ENCODE data around the gene CFAP97D1. TPM values are rescaled to one million over a fixed set of nuclear protein-coding genes. Genes with fewer than 3 reads are reported as not detected.

Gene CFAP97D1
- total RNA-seq, 1 donor from 2014 or later: 0.16 TPM

GRCh38 chr17:43800736-43801135 lies 20.5 kb downstream of the CFAP97D1 start:
- Mint-ChIP-seq H3K4me3 (ENCODE audit: unreplicated experiment) (no peak overlapping the region), H3K27ac (ENCODE audit: unreplicated experiment) (no peak overlapping the region), H3K36me3 (ENCODE audit: low read depth, unreplicated experiment) (peaks cover 6% of the 10 kb centered on the region), H3K27me3 (ENCODE audit: low read depth, unreplicated experiment) (peaks cover 4% of the 10 kb centered on the region), H3K9me3 (ENCODE audit: unreplicated experiment) (peaks cover 15% of the 10 kb centered on the region), H3K4me1 (ENCODE audit: low read depth, unreplicated experiment) (peaks cover 2% of the 10 kb centered on the region)
- FAIRE-seq (no peak), DNase-seq (ENCODE audit: low read depth) (no peak)
- no peak overlapping the region for H3K4me2 ChIP-seq (ENCODE audit: low read length)
- TF ChIP-seq EZH2 (IDR thresholded peaks at IDR 0.05; ENCODE audit: insufficient read depth, low read length) (no peak), CTCF (IDR thresholded peaks at IDR 0.05; ENCODE audit: insufficient read depth, low read depth, low read length) (no peak)
- H2AFZ ChIP-seq (ENCODE audit: low read depth, low read length): no peak overlapping the region
- peaks cover 4% of the 10 kb centered on the region for H3K36me3 ChIP-seq (ENCODE audit: insufficient read depth, low read length)
- no peaks in the 10 kb centered on the region for H3K79me2 ChIP-seq (ENCODE audit: insufficient read depth, low read length)
- H3K9me3 ChIP-seq (ENCODE audit: insufficient read depth, low read depth, low read length): no peaks in the 10 kb centered on the region
- no peak overlapping the region for H3K9ac ChIP-seq (ENCODE audit: low read length)
- H4K20me1 ChIP-seq (ENCODE audit: insufficient read depth, low read length): no peaks in the 10 kb centered on the region
- peaks cover 4% of the 10 kb centered on the region for H3K4me1 ChIP-seq (ENCODE audit: insufficient read depth, low read length)
- no peak overlapping the region for H3K4me3 ChIP-seq (ENCODE audit: insufficient read depth, low read depth, low read length)
- H3K27me3 ChIP-seq (ENCODE audit: insufficient read depth, low read length): no peaks in the 10 kb centered on the region
- no peak overlapping the region for H3K27ac ChIP-seq (ENCODE audit: low read depth, low read length)

GRCh38 chr17:43801844-43802243 lies 21.6 kb downstream of the CFAP97D1 start:
- FAIRE-seq (peak; percentile 62), DNase-seq (ENCODE audit: low read depth) (no peak)
- H3K9ac ChIP-seq (ENCODE audit: low read length): no peak overlapping the region
- H3K9me3 ChIP-seq (ENCODE audit: insufficient read depth, low read depth, low read length): no peaks in the 10 kb centered on the region
- H3K4me3 ChIP-seq (ENCODE audit: insufficient read depth, low read depth, low read length): no peak overlapping the region
- Mint-ChIP-seq H3K36me3 (ENCODE audit: low read depth, unreplicated experiment) (peaks cover 6% of the 10 kb centered on the region), H3K9me3 (ENCODE audit: unreplicated experiment) (peaks cover 10% of the 10 kb centered on the region), H3K4me3 (ENCODE audit: unreplicated experiment) (no peak overlapping the region), H3K4me1 (ENCODE audit: low read depth, unreplicated experiment) (peaks cover 2% of the 10 kb centered on the region), H3K27ac (ENCODE audit: unreplicated experiment) (no peak overlapping the region), H3K27me3 (ENCODE audit: low read depth, unreplicated experiment) (no peaks in the 10 kb centered on the region)
- H4K20me1 ChIP-seq (ENCODE audit: insufficient read depth, low read length): no peaks in the 10 kb centered on the region
- peaks cover 4% of the 10 kb centered on the region for H3K36me3 ChIP-seq (ENCODE audit: insufficient read depth, low read length)
- no peak overlapping the region for H2AFZ ChIP-seq (ENCODE audit: low read depth, low read length)
- no peak overlapping the region for H3K27ac ChIP-seq (ENCODE audit: low read depth, low read length)
- H3K79me2 ChIP-seq (ENCODE audit: insufficient read depth, low read length): no peaks in the 10 kb centered on the region
- TF ChIP-seq CTCF (IDR thresholded peaks at IDR 0.05; ENCODE audit: insufficient read depth, low read depth, low read length) (no peak), EZH2 (IDR thresholded peaks at IDR 0.05; ENCODE audit: insufficient read depth, low read length) (no peak)
- H3K4me1 ChIP-seq (ENCODE audit: insufficient read depth, low read length): peaks cover 4% of the 10 kb centered on the region
- no peaks in the 10 kb centered on the region for H3K27me3 ChIP-seq (ENCODE audit: insufficient read depth, low read length)
- no peak overlapping the region for H3K4me2 ChIP-seq (ENCODE audit: low read length)

GRCh38 chr17:43803758-43804157 lies 23.5 kb downstream of the CFAP97D1 start:
- no peak for TF ChIP-seq CTCF (IDR thresholded peaks at IDR 0.05; ENCODE audit: insufficient read depth, low read depth, low read length)
- no peak for TF ChIP-seq EZH2 (IDR thresholded peaks at IDR 0.05; ENCODE audit: insufficient read depth, low read length)
- Histone ChIP-seq H3K9ac (ENCODE audit: low read length) (no peak overlapping the region), H3K4me1 (ENCODE audit: insufficient read depth, low read length) (peaks cover 4% of the 10 kb centered on the region), H3K27me3 (ENCODE audit: insufficient read depth, low read length) (no peaks in the 10 kb centered on the region), H3K27ac (ENCODE audit: low read depth, low read length) (no peak overlapping the region), H3K9me3 (ENCODE audit: insufficient read depth, low read depth, low read length) (no peaks in the 10 kb centered on the region), H3K4me3 (ENCODE audit: insufficient read depth, low read depth, low read length) (no peak overlapping the region), H2AFZ (ENCODE audit: low read depth, low read length) (no peak overlapping the region), H3K4me2 (ENCODE audit: low read length) (peak overlapping the region; percentile 0), H4K20me1 (ENCODE audit: insufficient read depth, low read length) (no peaks in the 10 kb centered on the region), H3K79me2 (ENCODE audit: insufficient read depth, low read length) (no peaks in the 10 kb centered on the region), H3K36me3 (ENCODE audit: insufficient read depth, low read length) (peaks cover 4% of the 10 kb centered on the region)
- DNase-seq (ENCODE audit: low read depth): peak; percentile 21
- H3K27ac Mint-ChIP-seq (ENCODE audit: unreplicated experiment): no peak overlapping the region
- no peak for FAIRE-seq
- H3K36me3 Mint-ChIP-seq (ENCODE audit: low read depth, unreplicated experiment): peaks cover 8% of the 10 kb centered on the region
- H3K4me3 Mint-ChIP-seq (ENCODE audit: unreplicated experiment): no peak overlapping the region
- peaks cover 3% of the 10 kb centered on the region for H3K9me3 Mint-ChIP-seq (ENCODE audit: unreplicated experiment)
- peaks cover 6% of the 10 kb centered on the region for H3K4me1 Mint-ChIP-seq (ENCODE audit: low read depth, unreplicated experiment)
- no peaks in the 10 kb centered on the region for H3K27me3 Mint-ChIP-seq (ENCODE audit: low read depth, unreplicated experiment)

Data from astrocyte (in vitro differentiated cells and primary cell).